B cell (primary cell): ENCODE results near the gene CCT8L2. TPM values are rescaled to one million over a fixed set of nuclear protein-coding genes. Genes with fewer than 3 reads are reported as not detected.
"Not testable (repeated sequence)": the region's sequence is repeated elsewhere in the genome, so short reads cannot be mapped to it uniquely, and the experiment has no call there.

Source experiments
- ATAC-seq: fragments of 200-7000 bp; cut with Tn5 transposase; one replicate; pipeline ENCODE4 v1.10.0; 2021; ENCODE audit warnings: low read depth, mild to moderate bottlenecking, moderate number of reproducible peaks, moderate library complexity
- CTCF ChIA-PET: fragments of 350-600 bp; sonication (Branson Sonifier 250); formaldehyde crosslinking; loops from one replicate; lab custom pipeline; 2021; ENCODE audit warnings: antibody characterized with exemption, inconsistent platforms; lab: Charles Lee
- POLR2A ChIA-PET: fragments of 350-600 bp; sonication (Branson Sonifier 250); formaldehyde crosslinking; loops from one replicate; lab custom pipeline; 2021; ENCODE audit warnings: antibody characterized with exemption; lab: Charles Lee
- DNase-seq: peaks from one replicate; pipeline ENCODE4 v3.0.0; 2013
- H2AFZ ChIP-seq: 2 replicates; pipeline ENCODE4 v1.6.1; 2012; ENCODE audit warnings: mild to moderate bottlenecking, low read depth, low read length; ENCODE audit not compliant: insufficient read depth, poor library complexity, severe bottlenecking
- H3K27ac ChIP-seq, 2 donors: 1 replicate in 1 of 2; 2 replicates in 1 of 2; pipeline ENCODE4 v1.5.1; 2012 to 2013; ENCODE audit warnings: low read length in 2 of 2, mild to moderate bottlenecking in 2 of 2, moderate library complexity in 1 of 2
- H3K27me3 ChIP-seq, 4 experiments: fragments of 200-600 bp in 1 of 4; sonication (generic) in 1 of 4; replicated peaks in 1 of 4; 1 replicate in 2 of 4; 2 replicates in 2 of 4; pipeline versions ENCODE4 v1.6.1 to v1.7.0; 2013 to 2016; ENCODE audit warnings: low read length in 3 of 4, mild to moderate bottlenecking in 2 of 4, mixed read lengths in 1 of 4, moderate library complexity in 1 of 4; ENCODE audit not compliant: insufficient read depth in 4 of 4, control insufficient read depth in 3 of 4; ENCODE audit errors: control extremely low read depth in 1 of 4
- H3K36me3 ChIP-seq, 2 experiments: replicated peaks in 1 of 2; 1 replicate in 1 of 2; 2 replicates in 1 of 2; pipeline versions ENCODE4 v1.6.1 to v1.7.1; 2013; ENCODE audit warnings: low read length in 1 of 2; ENCODE audit not compliant: insufficient read depth in 2 of 2, control insufficient read depth in 1 of 2; ENCODE audit errors: control extremely low read depth in 1 of 2, extremely low read depth in 1 of 2
- H3K4me1 ChIP-seq, 2 donors: fragments of 200-600 bp in 1 of 2; sonication (generic) in 1 of 2; 1 replicate in 1 of 2; 2 replicates in 1 of 2; pipeline versions ENCODE4 v1.5.1 to v1.6.1; 2013 to 2017; ENCODE audit warnings: low read length in 2 of 2; ENCODE audit not compliant: control insufficient read depth in 2 of 2, insufficient read depth in 2 of 2
- H3K4me2 ChIP-seq: replicated peaks from 2 replicates; pipeline ENCODE3; 2012; ENCODE audit warnings: mild to moderate bottlenecking, low read depth, low read length; ENCODE audit not compliant: poor library complexity, severe bottlenecking
- H3K4me3 ChIP-seq, 5 experiments: fragments of 200-600 bp in 1 of 5; sonication (generic) in 1 of 5; 1 replicate in 3 of 5; 2 replicates in 2 of 5; pipeline versions ENCODE4 v1.5.1 to v1.7.0; 2011 to 2016; ENCODE audit warnings: low read length in 4 of 5, mild to moderate bottlenecking in 4 of 5, low read depth in 2 of 5, control low read depth in 1 of 5, moderate library complexity in 1 of 5; ENCODE audit not compliant: insufficient read depth in 1 of 5; ENCODE audit errors: control extremely low read depth in 1 of 5, extremely low read depth in 1 of 5
- H3K79me2 ChIP-seq: fragments of 200-600 bp; sonication (generic); one replicate; pipeline ENCODE4 v1.6.0; 2016; ENCODE audit warnings: low read length; ENCODE audit not compliant: control insufficient read depth, insufficient read depth
- H3K9ac ChIP-seq: fragments of 200-600 bp; sonication (generic); 2 replicates; pipeline ENCODE4 v1.6.1; 2017; ENCODE audit warnings: mild to moderate bottlenecking, low read length, moderate library complexity
- H3K9me3 ChIP-seq, 3 donors: one replicate each; pipeline versions ENCODE4 v1.6.1 to v1.7.1; 2013; ENCODE audit warnings: low read length in 2 of 3; ENCODE audit not compliant: control insufficient read depth in 2 of 3, insufficient read depth in 1 of 3; ENCODE audit errors: control extremely low read depth in 1 of 3
- H4K20me1 ChIP-seq: 2 replicates; pipeline ENCODE4 v1.6.0; 2012; ENCODE audit warnings: mild to moderate bottlenecking, low read length; ENCODE audit not compliant: insufficient read depth, control insufficient read depth, poor library complexity, severe bottlenecking
- H3K27ac Mint-ChIP-seq: one replicate; pipeline ENCODE4 v1.8.0; 2021; ENCODE audit warnings: mixed read lengths
- H3K27me3 Mint-ChIP-seq: one replicate; pipeline ENCODE4 v1.8.0; 2021; ENCODE audit warnings: mixed read lengths
- H3K4me1 Mint-ChIP-seq: one replicate; pipeline ENCODE4 v1.8.0; 2021; ENCODE audit warnings: mixed read lengths
- H3K4me3 Mint-ChIP-seq: one replicate; pipeline ENCODE4 v1.8.0; 2021; ENCODE audit warnings: mixed read lengths
- H3K9me3 Mint-ChIP-seq: one replicate; pipeline ENCODE4 v1.8.0; 2022; ENCODE audit warnings: mixed read lengths; ENCODE audit not compliant: insufficient read depth
- EZH2 ChIP-seq: IDR thresholded peaks from 2 replicates; pipeline ENCODE4 v1.6.1; 2012; ENCODE audit warnings: borderline replicate concordance, low read depth, mild to moderate bottlenecking, moderate library complexity, low read length; ENCODE audit not compliant: insufficient read depth, poor library complexity, severe bottlenecking
- WGBS: methylation state at CpG from one replicate; pipeline ENCODE4 v1.1.5; 2013; ENCODE audit warnings: missing lambda C conversion rate; ENCODE audit not compliant: insufficient coverage; 5-methylcytosine and 5-hydroxymethylcytosine counted together
- intact Hi-C: fragments of 100-400 bp; cut with micrococcal nuclease; formaldehyde crosslinking; loops from one replicate; pipeline ENCODE4 v1.10.0; 2022
- polyA plus RNA-seq: library from polyadenylated mRNA; depleted of rRNA; stranded (reverse); fragments of >200 nt; gene quantifications from 2 replicates; pipeline ENCODE4 v1.2.3, GENCODE V29; 2012
- total RNA-seq, 2 donors: library from RNA; stranded (reverse); fragments of 120-200 nt in 1 of 2; gene quantifications; 1 replicate in 1 of 2; 2 replicates in 1 of 2; pipeline versions ENCODE4 v1.2.3 to v1.2.4, GENCODE V29; 2013 to 2022
- TF ChIP-seq, protein P1 (sequence below): fragments of 200-600 bp; IDR thresholded peaks from one replicate; pipeline ENCODE4 v1.8.0; 2022; ENCODE audit warnings: antibody characterized with exemption, mild to moderate bottlenecking

Gene CCT8L2
- total and polyA plus RNA-seq, 2 donors (not counting 1 experiment from before 2014, with no cell fraction given), result not detected

DNA sequence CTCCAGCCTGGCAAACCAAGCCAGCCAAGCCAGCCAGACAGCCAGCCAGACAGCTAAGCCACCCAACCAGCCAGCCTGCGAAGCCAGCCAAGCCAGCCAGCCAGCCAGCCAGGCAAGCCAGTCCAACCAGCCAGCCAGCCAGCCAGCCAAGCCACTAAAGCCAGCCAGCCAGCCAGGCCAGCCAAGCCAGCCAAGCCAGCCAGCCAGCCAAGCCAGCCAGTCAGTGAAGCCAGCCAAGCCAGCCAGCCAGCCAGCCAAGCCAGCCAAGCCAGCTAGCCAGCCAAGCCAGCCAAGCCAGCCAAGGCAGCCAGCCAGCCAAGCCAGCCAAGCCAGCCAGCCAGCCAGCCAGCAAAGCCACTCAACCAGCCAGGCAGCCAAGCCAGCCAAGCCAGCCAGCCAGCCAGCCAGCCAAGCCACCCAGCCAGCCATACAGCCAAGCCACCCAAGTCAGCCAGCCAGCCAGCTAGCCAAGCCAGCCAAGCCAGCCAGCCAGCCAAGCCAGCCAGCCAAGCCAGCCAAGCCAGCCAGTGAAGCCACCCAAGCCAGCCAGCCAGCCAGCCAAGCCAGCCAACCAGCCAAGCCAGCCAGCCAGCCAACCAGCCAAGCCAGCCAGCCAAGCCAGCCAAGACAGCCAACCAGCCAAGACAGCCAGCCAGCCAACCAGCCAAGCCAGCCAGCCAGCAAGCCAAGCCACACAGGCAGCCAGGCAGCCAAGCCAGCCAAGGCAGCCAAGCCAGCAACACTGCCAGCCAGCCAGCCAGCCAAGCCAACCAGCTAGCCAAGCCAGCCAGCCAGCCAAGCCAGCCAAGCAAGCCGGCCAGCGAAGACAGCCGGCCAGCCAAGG lies 29.7 kb downstream of the CCT8L2 start:
- Mint-ChIP-seq H3K27ac (no peak overlapping the region), H3K9me3 (no peaks in the 10 kb centered on the region), H3K4me3 (no peak overlapping the region), H3K4me1 (no peaks in the 10 kb centered on the region), H3K27me3 (no peaks in the 10 kb centered on the region)
- intact Hi-C loops, result no loop called here
- H3K4me1 ChIP-seq, result no peaks in the 10 kb centered on the region
- no peak for ATAC-seq
- 63% methylated on average over 4 of the region's 4 CpGs for WGBS
- no peak overlapping the region for H3K9ac ChIP-seq
- POLR2A ChIA-PET, result no interaction called here
- H3K36me3 ChIP-seq, result no peaks in the 10 kb centered on the region
- no peak overlapping the region for H3K4me3 ChIP-seq
- CTCF ChIA-PET, result no interaction called here
- no peaks in the 10 kb centered on the region for H3K79me2 ChIP-seq
- no peak overlapping the region for H2AFZ ChIP-seq
- no peak overlapping the region for H3K4me2 ChIP-seq
- peaks cover 0 to 89% (median 0%) of the 10 kb centered on the region in 3 donors for H3K9me3 ChIP-seq
- DNase-seq, result no peak
- no peaks in the 10 kb centered on the region for H4K20me1 ChIP-seq
- no peak overlapping the region for H3K27ac ChIP-seq
- TF ChIP-seq EZH2, result no peak
- TF ChIP-seq, protein P1, sequence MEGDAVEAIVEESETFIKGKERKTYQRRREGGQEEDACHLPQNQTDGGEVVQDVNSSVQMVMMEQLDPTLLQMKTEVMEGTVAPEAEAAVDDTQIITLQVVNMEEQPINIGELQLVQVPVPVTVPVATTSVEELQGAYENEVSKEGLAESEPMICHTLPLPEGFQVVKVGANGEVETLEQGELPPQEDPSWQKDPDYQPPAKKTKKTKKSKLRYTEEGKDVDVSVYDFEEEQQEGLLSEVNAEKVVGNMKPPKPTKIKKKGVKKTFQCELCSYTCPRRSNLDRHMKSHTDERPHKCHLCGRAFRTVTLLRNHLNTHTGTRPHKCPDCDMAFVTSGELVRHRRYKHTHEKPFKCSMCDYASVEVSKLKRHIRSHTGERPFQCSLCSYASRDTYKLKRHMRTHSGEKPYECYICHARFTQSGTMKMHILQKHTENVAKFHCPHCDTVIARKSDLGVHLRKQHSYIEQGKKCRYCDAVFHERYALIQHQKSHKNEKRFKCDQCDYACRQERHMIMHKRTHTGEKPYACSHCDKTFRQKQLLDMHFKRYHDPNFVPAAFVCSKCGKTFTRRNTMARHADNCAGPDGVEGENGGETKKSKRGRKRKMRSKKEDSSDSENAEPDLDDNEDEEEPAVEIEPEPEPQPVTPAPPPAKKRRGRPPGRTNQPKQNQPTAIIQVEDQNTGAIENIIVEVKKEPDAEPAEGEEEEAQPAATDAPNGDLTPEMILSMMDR, result no peak
- H3K27me3 ChIP-seq, result no peaks in the 10 kb centered on the region

DNA sequence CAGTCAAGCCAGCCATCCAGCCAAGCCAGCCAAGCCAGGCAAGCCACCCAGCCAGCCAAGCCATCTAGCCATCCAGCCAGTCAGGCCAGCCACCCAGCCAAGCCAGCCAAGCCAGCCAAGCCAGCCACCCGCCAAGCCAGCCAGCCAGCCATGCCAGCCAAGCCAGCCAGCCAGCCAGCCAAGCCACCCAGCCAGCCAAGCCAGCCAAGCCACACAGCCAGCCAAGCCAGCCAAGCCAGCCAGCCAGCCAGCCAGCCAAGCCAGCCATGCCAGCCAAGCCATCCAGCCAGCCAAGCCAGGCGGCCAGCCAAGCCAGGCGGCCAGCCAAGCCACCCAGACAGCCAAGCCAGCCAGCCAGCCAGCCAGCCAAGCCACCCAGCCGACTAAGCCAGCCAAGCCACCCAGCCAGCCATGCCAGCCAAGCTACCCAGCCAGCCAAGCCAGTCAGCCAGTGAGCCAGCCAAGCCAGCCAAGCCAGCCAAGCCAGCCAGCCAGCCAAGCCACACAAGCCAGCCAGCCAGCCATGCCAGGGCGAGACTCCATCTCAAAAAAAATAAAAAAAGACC lies 31.4 kb downstream of the CCT8L2 start:
- H3K4me2 ChIP-seq, H3K4me1 ChIP-seq, H3K9me3 Mint-ChIP-seq, DNase-seq, CTCF ChIA-PET, H3K27me3 Mint-ChIP-seq, H3K27ac ChIP-seq, H4K20me1 ChIP-seq, H3K27ac Mint-ChIP-seq, H3K27me3 ChIP-seq, H3K4me3 ChIP-seq, H3K9ac ChIP-seq, POLR2A ChIA-PET, H2AFZ ChIP-seq, intact Hi-C loops, H3K4me1 Mint-ChIP-seq, H3K79me2 ChIP-seq, H3K4me3 Mint-ChIP-seq, ATAC-seq, H3K36me3 ChIP-seq: not testable (repeated sequence)
- 86% methylated on average over 4 of the region's 5 CpGs for WGBS
- peaks cover 0 to 72% (median 0%) of the 10 kb centered on the region in 3 donors for H3K9me3 ChIP-seq

DNA sequence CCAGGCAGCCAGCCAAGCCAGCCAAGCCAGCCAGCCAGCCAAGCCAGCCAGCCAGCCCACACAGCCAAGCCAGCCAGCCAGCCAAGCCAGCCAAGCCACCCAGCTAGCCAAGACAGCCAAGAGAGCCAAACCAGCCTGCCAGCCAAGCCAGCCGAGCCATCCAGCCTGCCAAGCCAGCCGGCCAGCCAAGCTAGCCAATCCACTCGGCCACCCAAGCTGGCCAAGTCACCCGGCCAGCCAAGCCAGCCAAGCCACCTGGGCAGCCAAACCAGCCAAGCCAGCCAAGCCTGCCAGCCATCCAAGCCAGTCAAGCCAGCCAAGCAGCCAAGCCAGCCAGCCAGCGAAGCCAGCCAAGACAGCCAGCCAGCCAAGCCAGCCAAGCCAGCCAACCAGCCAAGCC lies 32.0 kb downstream of the CCT8L2 start:
- WGBS, result 91% methylated on average over 5 of the region's 5 CpGs
- H3K9me3 Mint-ChIP-seq, CTCF ChIA-PET: not testable (repeated sequence)

More for the DNA sequence above, 32.0 kb downstream of the CCT8L2 start:
- DNase-seq, H4K20me1 ChIP-seq, POLR2A ChIA-PET, ATAC-seq, H3K4me1 ChIP-seq, H2AFZ ChIP-seq, H3K79me2 ChIP-seq, H3K4me3 ChIP-seq, intact Hi-C loops, H3K27ac Mint-ChIP-seq, H3K4me1 Mint-ChIP-seq, H3K4me2 ChIP-seq, H3K9ac ChIP-seq, H3K27me3 ChIP-seq, H3K4me3 Mint-ChIP-seq, H3K27me3 Mint-ChIP-seq, H3K36me3 ChIP-seq, H3K27ac ChIP-seq: not testable (repeated sequence)
- H3K9me3 ChIP-seq, result peaks cover 0 to 67% (median 0%) of the 10 kb centered on the region in 3 donors
